Smooth muscle cell (in vitro differentiated cells): ENCODE measurements around the gene SPRR5. TPM values are rescaled to one million over a fixed set of nuclear protein-coding genes. Genes with fewer than 3 reads are reported as not detected.

ENCODE experiments used
- DNase-seq: peaks from one replicate; lab custom pipeline; 2025; ENCODE audit not compliant: unreplicated experiment; lab: John Stamatoyannopoulos, UW
- H2AFZ ChIP-seq: fragments of 200-600 bp; sonication (generic); 2 replicates; pipeline ENCODE4 v1.6.0; 2016; ENCODE audit warnings: antibody characterized with exemption, low read depth, mild to moderate bottlenecking
- H3F3A ChIP-seq: fragments of 200-600 bp; sonication (generic); 2 replicates; pipeline ENCODE4 v1.6.0; 2017; ENCODE audit warnings: antibody characterized with exemption, low read depth
- H3K27ac ChIP-seq: fragments of 200-600 bp; sonication (generic); 2 replicates; pipeline ENCODE4 v1.5.1; 2016; ENCODE audit warnings: low read depth, mild to moderate bottlenecking
- H3K27me3 ChIP-seq: fragments of 200-600 bp; sonication (generic); 2 replicates; pipeline ENCODE4 v1.6.1; 2016; ENCODE audit warnings: low read depth, mild to moderate bottlenecking
- H3K36me3 ChIP-seq: fragments of 200-600 bp; sonication (generic); 2 replicates; pipeline ENCODE4 v1.5.1; 2016; ENCODE audit warnings: low read depth
- H3K4me1 ChIP-seq: fragments of 200-600 bp; sonication (generic); 2 replicates; pipeline ENCODE4 v1.5.1; 2016; ENCODE audit warnings: low read depth
- H3K4me2 ChIP-seq: fragments of 200-600 bp; sonication (generic); 2 replicates; pipeline ENCODE4 v1.6.0; 2016; ENCODE audit warnings: mild to moderate bottlenecking
- H3K4me3 ChIP-seq: fragments of 200-600 bp; sonication (generic); 2 replicates; pipeline ENCODE4 v1.5.1; 2016; ENCODE audit warnings: mild to moderate bottlenecking
- H3K79me2 ChIP-seq: fragments of 200-600 bp; sonication (generic); 2 replicates; pipeline ENCODE4 v1.6.0; 2016; ENCODE audit warnings: low read depth, mild to moderate bottlenecking
- H3K9ac ChIP-seq: fragments of 200-600 bp; sonication (generic); 2 replicates; pipeline ENCODE4 v1.6.0; 2016; ENCODE audit warnings: low read depth
- H3K9me3 ChIP-seq: fragments of 200-600 bp; sonication (generic); replicated peaks from 2 replicates; pipeline ENCODE4 v1.5.1; 2016; ENCODE audit warnings: low read depth
- H4K20me1 ChIP-seq: fragments of 200-600 bp; sonication (generic); 2 replicates; pipeline ENCODE4 v1.6.0; 2016; ENCODE audit warnings: low read depth
- CTCF ChIP-seq: fragments of 200-600 bp; sonication (generic); IDR thresholded peaks from 2 replicates; pipeline ENCODE4 v1.5.1; 2017; ENCODE audit warnings: borderline replicate concordance, mild to moderate bottlenecking, antibody characterized with exemption; ENCODE audit not compliant: insufficient read depth, poor library complexity, severe bottlenecking
- WGBS: methylation state at CpG from one replicate; pipeline ENCODE4 v1.1.7; 2016; ENCODE audit warnings: low lambda C conversion rate; 5-methylcytosine and 5-hydroxymethylcytosine counted together
- polyA plus RNA-seq: library from polyadenylated mRNA; unstranded; fragments of >200 nt; fragmentation: Nextera tagmentation; extraction: Ambion mirVana; gene quantifications from 2 replicates; pipeline ENCODE4 v1.2.1, GENCODE V29; 2016
- total RNA-seq: library from RNA; depleted of rRNA; stranded (reverse); fragments of >200 nt; gene quantifications from 2 replicates; pipeline ENCODE4 v1.2.3, GENCODE V29; 2014

The SPRR5 gene
- total and polyA plus RNA-seq, 2 experiments from 2014 or later: 3.2 TPM; not detected in 1

- Histone ChIP-seq H3F3A (no peaks in the 10 kb centered on the region), H3K9ac (no peak overlapping the region), H3K79me2 (no peaks in the 10 kb centered on the region), H4K20me1 (no peaks in the 10 kb centered on the region), H3K4me3 (no peak overlapping the region), H2AFZ (no peak overlapping the region), H3K36me3 (no peaks in the 10 kb centered on the region), H3K9me3 (no peaks in the 10 kb centered on the region), H3K27ac (no peak overlapping the region), H3K4me1 (no peaks in the 10 kb centered on the region), H3K4me2 (no peak overlapping the region), H3K27me3 (no peaks in the 10 kb centered on the region)
- TF ChIP-seq CTCF: no peak
- WGBS: 59% methylated on average over 4 of the region's 4 CpGs
- no peak for DNase-seq
These were observed 18.8 kb downstream of the SPRR5 start for GRCh38 chr1:152965853-152966252.

GRCh38 chr1:152967201-152967600 is 20.2 kb downstream of the SPRR5 start:
- no peaks in the 10 kb centered on the region for H3K27me3 ChIP-seq
- 53% methylated on average over 7 of the region's 7 CpGs for WGBS
- no peak overlapping the region for H3K9ac ChIP-seq
- no peak overlapping the region for H3K27ac ChIP-seq
- no peaks in the 10 kb centered on the region for H3K36me3 ChIP-seq
- H4K20me1 ChIP-seq: no peaks in the 10 kb centered on the region
- no peaks in the 10 kb centered on the region for H3K4me1 ChIP-seq
- H3K9me3 ChIP-seq: no peaks in the 10 kb centered on the region
- H3K79me2 ChIP-seq: no peaks in the 10 kb centered on the region
- H3K4me2 ChIP-seq: no peak overlapping the region
- no peak for DNase-seq
- no peak for TF ChIP-seq CTCF
- no peak overlapping the region for H2AFZ ChIP-seq
- H3K4me3 ChIP-seq: no peak overlapping the region
- H3F3A ChIP-seq: no peaks in the 10 kb centered on the region

- no peaks in the 10 kb centered on the region for H3K27me3 ChIP-seq
- no peaks in the 10 kb centered on the region for H3K4me1 ChIP-seq
- no peaks in the 10 kb centered on the region for H4K20me1 ChIP-seq
- WGBS: 54% methylated on average over 2 of the region's 2 CpGs
- H3K9me3 ChIP-seq: no peaks in the 10 kb centered on the region
- H3K27ac ChIP-seq: no peak overlapping the region
- H3K79me2 ChIP-seq: no peaks in the 10 kb centered on the region
- no peak overlapping the region for H3K4me3 ChIP-seq
- no peak for TF ChIP-seq CTCF
- no peak overlapping the region for H3K9ac ChIP-seq
- no peaks in the 10 kb centered on the region for H3K36me3 ChIP-seq
- no peak overlapping the region for H3K4me2 ChIP-seq
- H3F3A ChIP-seq: no peaks in the 10 kb centered on the region
- DNase-seq: no peak
- H2AFZ ChIP-seq: no peak overlapping the region
These were observed 21.2 kb downstream of the SPRR5 start for GRCh38 chr1:152968248-152968647.

GRCh38 chr1:152969036-152969435 is 22.0 kb downstream of the SPRR5 start:
- Histone ChIP-seq H2AFZ (no peak overlapping the region), H3K27ac (no peak overlapping the region), H4K20me1 (no peaks in the 10 kb centered on the region), H3K4me2 (no peak overlapping the region), H3K4me3 (no peak overlapping the region), H3K9ac (no peak overlapping the region), H3K79me2 (no peaks in the 10 kb centered on the region), H3K36me3 (no peaks in the 10 kb centered on the region), H3K27me3 (no peaks in the 10 kb centered on the region), H3K4me1 (no peaks in the 10 kb centered on the region), H3K9me3 (no peaks in the 10 kb centered on the region), H3F3A (no peaks in the 10 kb centered on the region)
- no peak for DNase-seq
- WGBS: 36% methylated on average over 2 of the region's 2 CpGs
- TF ChIP-seq CTCF: no peak
